GM18951 (cell line): ENCODE measurements around the gene NOX5.

Experiments used
- POLR2A ChIP-seq: IDR thresholded peaks from 4 replicates; pipeline ENCODE4 v1.6.1; 2011; ENCODE audit warnings: mild to moderate bottlenecking; ENCODE audit not compliant: insufficient read length, insufficient read depth; ENCODE audit errors: extremely low read depth
- in situ Hi-C: fragments of 300-500 bp; cut with MboI; formaldehyde crosslinking; loops from one replicate; pipeline ENCODE4 v1.12.0; 2022; ENCODE audit warnings: low sequenced_read_pairs, mixed read lengths, inconsistent platforms; ENCODE audit not compliant: unreplicated experiment

NOX5 gene

GRCh38 chr15:69107025-69107620 is 92.6 kb downstream of the NOX5 start:
- in situ Hi-C loops = no loop called here
- no peak for TF ChIP-seq POLR2A
